Thoracic aorta (tissue), 2 donors: ENCODE results near the gene POLR3G. TPM values are rescaled to one million over a fixed set of nuclear protein-coding genes. Genes with fewer than 3 reads are reported as not detected.

Experiments
- ATAC-seq: fragments of 150-250 bp; one replicate; pipeline ENCODE4 v1.8.0; 2017; ENCODE audit warnings: low read depth; ENCODE audit not compliant: insufficient number of reproducible peaks, low FRiP score
- DNase-seq: peaks from one replicate; pipeline ENCODE4 v3.0.0-alpha.2; 2020; ENCODE audit warnings: low spot score
- H3K27ac ChIP-seq, 2 donors: fragments of 200-600 bp; sonication (generic); 1 replicate in 1 of 2; 2 replicates in 1 of 2; pipeline ENCODE4 v1.5.1; 2016; ENCODE audit warnings: mild to moderate bottlenecking in 2 of 2, moderate library complexity in 2 of 2
- H3K27me3 ChIP-seq: fragments of 200-600 bp; sonication (generic); replicated peaks from 2 replicates; pipeline ENCODE4 v1.6.0; 2016; ENCODE audit warnings: mild to moderate bottlenecking; ENCODE audit not compliant: insufficient read depth
- H3K36me3 ChIP-seq: fragments of 200-600 bp; sonication (generic); one replicate; pipeline ENCODE4 v1.5.1; 2016
- H3K4me1 ChIP-seq, 2 donors: fragments of 200-600 bp; sonication (generic); 1 replicate in 1 of 2; 2 replicates in 1 of 2; pipeline versions ENCODE4 v1.5.1 to v1.6.0; 2016; ENCODE audit warnings: low read depth in 2 of 2, mild to moderate bottlenecking in 1 of 2; ENCODE audit not compliant: control insufficient read depth in 1 of 2
- H3K4me3 ChIP-seq: fragments of 200-600 bp; sonication (generic); 2 replicates; pipeline ENCODE4 v1.5.1; 2016; ENCODE audit warnings: mild to moderate bottlenecking
- H3K9me3 ChIP-seq: fragments of 200-600 bp; sonication (generic); 2 replicates; pipeline ENCODE4 v1.5.1; 2016
- CTCF ChIP-seq: fragments of 200-600 bp; sonication (generic); IDR thresholded peaks from one replicate; pipeline ENCODE4 v1.5.1; 2019; ENCODE audit warnings: antibody characterized with exemption
- total RNA-seq, 2 donors: library from RNA; depleted of rRNA; stranded (reverse); fragments of >200 nt; gene quantifications; one replicate each; pipeline versions ENCODE4 v1.1.0 to v1.2.3, GENCODE V29; 2016

Gene POLR3G, protein sequence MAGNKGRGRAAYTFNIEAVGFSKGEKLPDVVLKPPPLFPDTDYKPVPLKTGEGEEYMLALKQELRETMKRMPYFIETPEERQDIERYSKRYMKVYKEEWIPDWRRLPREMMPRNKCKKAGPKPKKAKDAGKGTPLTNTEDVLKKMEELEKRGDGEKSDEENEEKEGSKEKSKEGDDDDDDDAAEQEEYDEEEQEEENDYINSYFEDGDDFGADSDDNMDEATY
- total RNA-seq: under 1 TPM in 1 of 2 donors, not detected in 1; 0.42 TPM

DNA sequence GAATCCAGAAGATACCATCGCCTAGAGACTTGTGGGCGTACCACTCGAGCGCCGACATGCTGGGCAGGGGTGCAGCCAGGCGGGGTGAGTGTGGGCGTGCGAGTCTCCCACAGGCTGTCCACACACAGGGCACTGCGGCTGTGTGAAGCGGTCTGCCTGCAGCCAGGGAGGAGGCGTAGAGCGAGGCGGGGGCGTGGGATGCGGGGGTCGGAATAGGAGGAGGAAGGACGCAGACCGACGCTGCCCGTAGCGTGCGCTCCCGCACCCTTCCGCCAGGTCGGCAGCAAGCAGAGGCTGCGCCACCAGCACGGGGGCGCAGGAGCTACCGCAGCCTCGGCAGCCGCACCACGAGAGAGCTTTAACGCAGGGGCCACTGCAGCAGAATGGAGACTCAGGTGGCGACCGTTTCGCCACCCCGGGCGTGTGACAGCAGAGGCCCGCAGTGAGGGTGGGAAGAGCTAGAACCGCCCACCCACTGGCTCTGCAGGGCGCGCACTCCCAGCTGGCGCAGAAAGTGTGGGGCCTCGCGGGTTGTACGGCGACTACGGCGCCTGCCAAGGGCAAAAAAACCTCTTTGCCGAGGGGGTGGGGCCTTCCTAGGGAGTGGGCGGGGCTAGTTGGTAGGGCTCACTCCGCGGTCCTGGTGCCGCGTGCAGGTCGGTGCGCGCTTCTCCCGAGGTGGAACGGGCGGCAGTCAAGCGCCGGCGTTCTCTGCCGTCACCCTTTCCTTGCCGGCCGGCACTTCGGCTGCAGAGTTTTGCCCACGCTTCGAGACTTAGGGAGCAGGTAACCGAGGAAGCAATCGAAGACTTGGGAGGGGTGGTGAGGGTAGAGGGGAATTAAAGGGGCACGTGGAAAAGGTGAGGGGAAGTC is at the start of gene POLR3G, which contains the start of gene MBLAC2:
POLR3G (plus strand) TSS at position 630 of the 873 bp plus-strand sequence. CDS start 10,704 bp downstream, outside the sequence.
MBLAC2 (minus strand) TSS at position 537 of the 873 bp plus-strand sequence; CDS start at position 58, 479 bp downstream.
- Histone ChIP-seq H3K9me3 (no peaks in the 10 kb centered on the region), H3K4me1 (peaks cover 4 to 17% of the 10 kb centered on the region in 2 donors), H3K27ac (peak within 1 kb of the TSS in 1 of 2 donors; percentile 32), H3K4me3 (peak within 1 kb of the TSS; percentile 81), H3K27me3 (no peaks in the 10 kb centered on the region), H3K36me3 (no peaks in the 10 kb centered on the region)
- DNase-seq (peak; percentile 67), ATAC-seq (peak; percentile 95)
- TF ChIP-seq CTCF: peak; percentile 57

DNA sequence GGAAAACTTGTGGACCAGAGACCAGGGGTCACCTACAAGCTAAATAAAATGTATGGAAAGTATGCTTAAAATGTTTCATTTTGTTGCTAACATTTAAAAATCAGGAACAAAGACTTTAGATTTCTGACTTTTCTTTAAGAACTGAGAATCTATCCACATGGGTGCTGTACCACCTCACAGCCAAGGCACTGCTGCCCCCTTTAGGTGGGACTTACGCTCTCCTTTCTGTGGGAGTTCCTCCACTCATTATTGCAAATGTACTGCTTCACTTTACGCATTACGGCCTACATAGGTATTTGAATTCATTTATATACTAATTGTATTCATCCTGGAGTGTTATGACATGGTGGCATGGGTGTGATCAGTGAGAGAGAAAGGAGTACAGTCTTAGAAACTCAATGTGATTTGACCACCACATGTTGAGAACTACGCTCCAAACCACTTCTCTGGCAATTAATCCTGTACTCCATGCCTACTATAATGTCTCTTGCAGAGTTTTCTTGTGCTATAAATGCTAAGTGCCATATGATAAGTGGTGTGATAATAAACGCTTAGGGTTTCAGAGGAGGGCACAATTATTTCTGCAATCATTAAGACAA is 40.4 kb upstream of the POLR3G start:
- H3K9me3 ChIP-seq: no peaks in the 10 kb centered on the region
- peak; percentile 62 for TF ChIP-seq CTCF
- ATAC-seq (no peak), DNase-seq (no peak)
- H3K4me1 ChIP-seq: no peaks in the 10 kb centered on the region
- no peak overlapping the region for H3K4me3 ChIP-seq
- no peak overlapping the region for H3K27ac ChIP-seq
- H3K36me3 ChIP-seq: no peaks in the 10 kb centered on the region
- no peaks in the 10 kb centered on the region for H3K27me3 ChIP-seq

- no peak for ATAC-seq
- H3K36me3 ChIP-seq: no peaks in the 10 kb centered on the region
- no peak for TF ChIP-seq CTCF
- no peak overlapping the region for H3K27ac ChIP-seq
- no peaks in the 10 kb centered on the region for H3K9me3 ChIP-seq
- H3K4me3 ChIP-seq: no peak overlapping the region
- no peak for DNase-seq
- no peaks in the 10 kb centered on the region for H3K27me3 ChIP-seq
- H3K4me1 ChIP-seq: peaks cover 0 to 3% of the 10 kb centered on the region in 2 donors
Observed at GRCh38 chr5:90437663-90438062, 37.0 kb upstream of the POLR3G start.

- no peak for ATAC-seq
- Histone ChIP-seq H3K4me1 (peaks cover 0 to 3% of the 10 kb centered on the region in 2 donors), H3K27ac (no peak overlapping the region), H3K27me3 (no peaks in the 10 kb centered on the region), H3K9me3 (no peaks in the 10 kb centered on the region), H3K4me3 (no peak overlapping the region), H3K36me3 (no peaks in the 10 kb centered on the region)
- no peak for TF ChIP-seq CTCF
- DNase-seq: no peak
Observed at GRCh38 chr5:90438100-90438499, 36.6 kb upstream of the POLR3G start.

DNA sequence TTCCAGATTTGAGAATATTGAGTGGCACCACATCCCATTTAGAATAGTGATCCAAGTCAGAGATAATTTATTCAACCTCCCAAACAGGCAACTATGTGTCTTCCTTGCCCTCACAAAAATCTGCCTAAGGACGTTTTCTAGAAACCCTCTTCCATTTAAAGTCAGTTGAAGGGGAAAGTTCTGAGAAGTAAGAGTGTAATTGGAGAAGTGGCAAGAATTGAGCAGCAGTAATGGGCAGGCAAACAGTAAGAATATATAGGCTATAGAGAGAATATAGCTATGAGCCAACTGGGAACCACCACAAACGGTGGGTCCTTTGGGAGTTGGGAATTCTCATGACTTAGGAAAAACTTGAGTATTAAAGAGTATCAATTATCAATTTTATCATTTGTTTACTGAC is 34.0 kb upstream of the POLR3G start:
- no peak overlapping the region for H3K27ac ChIP-seq
- no peak overlapping the region for H3K4me3 ChIP-seq
- peaks cover 0 to 3% of the 10 kb centered on the region in 2 donors for H3K4me1 ChIP-seq
- no peaks in the 10 kb centered on the region for H3K36me3 ChIP-seq
- no peaks in the 10 kb centered on the region for H3K9me3 ChIP-seq
- H3K27me3 ChIP-seq: no peaks in the 10 kb centered on the region
- TF ChIP-seq CTCF: no peak
- no peak for DNase-seq
- ATAC-seq: no peak
